HepG2 (cell line): ENCODE data around the gene TMEM116. TPM values are rescaled to one million over a fixed set of nuclear protein-coding genes. Genes with fewer than 3 reads are reported as not detected.
A peak's percentile ranks its signal among the peaks of the same experiment; 100 is the strongest.

ENCODE experiments used
- ARHGAP35 ChIP-seq: sonication (generic); formaldehyde crosslinking; IDR thresholded peaks from 2 replicates; pipeline ENCODE4 v1.9.0; 2022; ENCODE audit warnings: mild to moderate bottlenecking, inconsistent platforms, moderate library complexity, missing genetic modification reagents, borderline replicate concordance
- FOXA3 ChIP-seq: IDR thresholded peaks from 2 replicates; pipeline ENCODE4 v1.6.1; 2016; ENCODE audit warnings: missing genetic modification reagents, missing compliant biosample characterization
- HIVEP1 ChIP-seq: sonication (generic); formaldehyde crosslinking; IDR thresholded peaks from 2 replicates; pipeline ENCODE4 v1.4.0; 2020; ENCODE audit warnings: mild to moderate bottlenecking, missing genetic modification reagents
- MED13 ChIP-seq: sonication (generic); formaldehyde crosslinking; IDR thresholded peaks from 2 replicates; pipeline ENCODE4 v1.5.0; 2020; ENCODE audit warnings: missing genetic modification reagents
- NCOR1 ChIP-seq: fragments of 200-600 bp; sonication (generic); IDR thresholded peaks from 2 replicates; pipeline ENCODE4 v1.7.0; 2017; ENCODE audit warnings: antibody characterized with exemption, low read length, borderline replicate concordance
- RBFOX2 ChIP-seq: fragments of 200-400 bp; formaldehyde crosslinking; IDR thresholded peaks from 2 replicates; pipeline ENCODE4 v1.6.1; 2017; ENCODE audit warnings: low read depth, mild to moderate bottlenecking, low read length
- ZFP1 ChIP-seq: IDR thresholded peaks from 2 replicates; pipeline ENCODE4 v1.6.1; 2016
- ZNF331 ChIP-seq: sonication (generic); formaldehyde crosslinking; IDR thresholded peaks from 2 replicates; pipeline ENCODE4 v1.4.0; 2020; ENCODE audit warnings: missing genetic modification reagents
- ZNF496 ChIP-seq: sonication (generic); formaldehyde crosslinking; IDR thresholded peaks from 2 replicates; pipeline ENCODE4 v1.8.1; 2023; ENCODE audit warnings: mild to moderate bottlenecking, moderate library complexity, missing genetic modification reagents; ENCODE audit not compliant: insufficient replicate concordance
- ZNF670 ChIP-seq: sonication (generic); formaldehyde crosslinking; IDR thresholded peaks from 2 replicates; pipeline ENCODE4 v1.8.0; 2022; ENCODE audit warnings: mild to moderate bottlenecking, missing genetic modification reagents, borderline replicate concordance
- ZSCAN20 ChIP-seq: sonication (generic); formaldehyde crosslinking; IDR thresholded peaks from 2 replicates; pipeline ENCODE4 v1.4.0; 2020; ENCODE audit warnings: missing genetic modification reagents, mild to moderate bottlenecking, borderline replicate concordance
- polyA plus RNA-seq, 8 experiments: library from polyadenylated mRNA; depleted of rRNA in 3 of 8; stranded (reverse) in 7 of 8; unstranded in 1 of 8; fragments of >200 nt; fragmentation: Illumina TruSeq in 4 of 8; extraction: Trizol in 4 of 8; gene quantifications; 2 replicates each; pipeline versions ENCODE4 v1.2.1 to v1.2.3, GENCODE V29; 2011 to 2016; ENCODE audit warnings: low read depth in 4 of 8, missing spikeins in 1 of 8, mixed read lengths in 1 of 8; ENCODE audit not compliant: insufficient read depth in 1 of 8
- total RNA-seq, 5 experiments: library from RNA; depleted of rRNA; stranded (reverse); fragments of >200 nt; fragmentation: Illumina TruSeq; extraction: Trizol; gene quantifications; 2 replicates each; pipeline ENCODE4 v1.2.3, GENCODE V29; 2016; ENCODE audit warnings: low read depth in 1 of 5
- TF ChIP-seq, protein P1 (sequence below), 2 experiments: sonication (generic) in 1 of 2; formaldehyde crosslinking in 1 of 2; IDR thresholded peaks; 2 replicates each; pipeline versions ENCODE4 v1.4.0 to v1.6.1; 2018 to 2020; ENCODE audit warnings: missing genetic modification reagents in 2 of 2, borderline replicate concordance in 1 of 2, low read depth in 1 of 2, mild to moderate bottlenecking in 1 of 2, missing biosample characterization in 1 of 2
- TF ChIP-seq, protein P2 (sequence below): IDR thresholded peaks from 2 replicates; pipeline ENCODE4 v1.6.1; 2016; ENCODE audit warnings: missing genetic modification reagents, missing compliant biosample characterization
- TF ChIP-seq, protein P3 (sequence below): sonication (generic); formaldehyde crosslinking; IDR thresholded peaks from 2 replicates; pipeline ENCODE4 v1.4.0; 2020; ENCODE audit warnings: mild to moderate bottlenecking, missing genetic modification reagents
- TF ChIP-seq, protein P4 (sequence below), 2 experiments: fragments of 450-650 bp in 1 of 2; sonication (generic) in 1 of 2; formaldehyde crosslinking in 1 of 2; IDR thresholded peaks; 2 replicates each; pipeline versions ENCODE4 v1.6.1 to v1.8.0; 2016 to 2022; ENCODE audit warnings: antibody characterized with exemption in 1 of 2, mild to moderate bottlenecking in 1 of 2, missing genetic modification reagents in 1 of 2

Gene TMEM116
- total and polyA plus RNA-seq, 2 of the 13 experiments (the other 11 are each of a cell fraction or from before 2014, with no cell fraction given) = 14.0 to 17.8 TPM

DNA sequence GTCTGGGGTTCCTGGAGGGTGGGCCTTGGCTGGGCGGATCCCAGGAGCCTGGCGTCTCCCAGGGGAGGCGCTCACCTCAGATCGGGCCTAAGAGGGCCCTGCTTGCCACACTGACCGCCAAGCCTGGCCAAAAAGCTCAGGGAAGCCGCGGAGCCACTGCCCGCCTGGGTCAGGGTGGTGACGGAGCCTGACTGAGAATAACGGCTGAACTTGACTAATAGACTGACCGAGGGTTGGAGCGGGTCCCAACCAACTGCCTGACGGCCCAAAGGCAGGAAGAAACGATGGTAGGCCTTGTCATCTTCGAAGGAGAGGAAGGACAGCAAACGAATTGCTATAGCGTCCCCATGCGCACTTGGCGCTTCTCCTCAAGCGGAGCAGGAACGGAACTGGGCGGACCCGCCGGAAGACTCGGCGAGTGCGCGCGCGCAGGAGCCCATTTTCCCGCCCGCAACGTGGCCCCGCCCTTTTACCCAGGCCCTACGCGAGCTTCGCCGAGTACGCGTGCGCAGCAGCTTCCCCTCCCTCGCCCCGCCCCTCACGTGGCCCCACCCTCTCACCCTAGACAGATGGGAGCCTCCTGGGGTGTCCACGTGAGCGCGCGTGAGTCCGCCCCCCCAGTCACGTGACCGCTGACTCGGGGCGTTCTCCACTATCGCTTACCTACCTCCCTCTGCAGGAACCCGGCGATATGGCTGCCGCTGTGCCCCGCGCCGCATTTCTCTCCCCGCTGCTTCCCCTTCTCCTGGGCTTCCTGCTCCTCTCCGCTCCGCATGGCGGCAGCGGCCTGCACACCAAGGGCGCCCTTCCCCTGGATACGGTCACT is at the start of gene TMEM116, which contains the start of gene ERP29 (continued):
- TF ChIP-seq, protein P1, sequence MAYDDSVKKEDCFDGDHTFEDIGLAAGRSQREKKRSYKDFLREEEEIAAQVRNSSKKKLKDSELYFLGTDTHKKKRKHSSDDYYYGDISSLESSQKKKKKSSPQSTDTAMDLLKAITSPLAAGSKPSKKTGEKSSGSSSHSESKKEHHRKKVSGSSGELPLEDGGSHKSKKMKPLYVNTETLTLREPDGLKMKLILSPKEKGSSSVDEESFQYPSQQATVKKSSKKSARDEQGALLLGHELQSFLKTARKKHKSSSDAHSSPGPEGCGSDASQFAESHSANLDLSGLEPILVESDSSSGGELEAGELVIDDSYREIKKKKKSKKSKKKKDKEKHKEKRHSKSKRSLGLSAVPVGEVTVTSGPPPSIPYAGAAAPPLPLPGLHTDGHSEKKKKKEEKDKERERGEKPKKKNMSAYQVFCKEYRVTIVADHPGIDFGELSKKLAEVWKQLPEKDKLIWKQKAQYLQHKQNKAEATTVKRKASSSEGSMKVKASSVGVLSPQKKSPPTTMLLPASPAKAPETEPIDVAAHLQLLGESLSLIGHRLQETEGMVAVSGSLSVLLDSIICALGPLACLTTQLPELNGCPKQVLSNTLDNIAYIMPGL (CRISPR knock-in tag; IDR thresholded peaks at IDR 0.05; ENCODE audit: borderline replicate concordance in 1 of 2, low read depth in 1 of 2) = peak; percentile 50 to 84; a peak in 3 of 4 replicates
- TF ChIP-seq, protein P2, sequence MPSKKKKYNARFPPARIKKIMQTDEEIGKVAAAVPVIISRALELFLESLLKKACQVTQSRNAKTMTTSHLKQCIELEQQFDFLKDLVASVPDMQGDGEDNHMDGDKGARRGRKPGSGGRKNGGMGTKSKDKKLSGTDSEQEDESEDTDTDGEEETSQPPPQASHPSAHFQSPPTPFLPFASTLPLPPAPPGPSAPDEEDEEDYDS (CRISPR knock-in tag) = peak; percentile 78; the same call in 1 of the 2 replicates
- TF ChIP-seq ZNF496 (CRISPR knock-in tag) (no peak), NCOR1 (0 out of 2 replicates have a peak, but pooled peaks have one; percentile 11), ZSCAN20 (no peak; the same call in 1 of the 2 replicates), HIVEP1 (CRISPR knock-in tag) (no peak), RBFOX2 (peak; percentile 92; the same call in 1 of the 2 replicates), ZNF331 (CRISPR knock-in tag) (peak; percentile 6), MED13 (no peak), FOXA3 (CRISPR knock-in tag) (no peak; the same call in 1 of the 2 replicates), ZNF670 (peak; percentile 82), ZFP1 (no peak), ARHGAP35 (CRISPR knock-in tag) (no peak; the same call in 1 of the 2 replicates)
- TF ChIP-seq, protein P3, sequence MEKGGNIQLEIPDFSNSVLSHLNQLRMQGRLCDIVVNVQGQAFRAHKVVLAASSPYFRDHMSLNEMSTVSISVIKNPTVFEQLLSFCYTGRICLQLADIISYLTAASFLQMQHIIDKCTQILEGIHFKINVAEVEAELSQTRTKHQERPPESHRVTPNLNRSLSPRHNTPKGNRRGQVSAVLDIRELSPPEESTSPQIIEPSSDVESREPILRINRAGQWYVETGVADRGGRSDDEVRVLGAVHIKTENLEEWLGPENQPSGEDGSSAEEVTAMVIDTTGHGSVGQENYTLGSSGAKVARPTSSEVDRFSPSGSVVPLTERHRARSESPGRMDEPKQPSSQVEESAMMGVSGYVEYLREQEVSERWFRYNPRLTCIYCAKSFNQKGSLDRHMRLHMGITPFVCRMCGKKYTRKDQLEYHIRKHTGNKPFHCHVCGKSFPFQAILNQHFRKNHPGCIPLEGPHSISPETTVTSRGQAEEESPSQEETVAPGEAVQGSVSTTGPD (CRISPR knock-in tag) = no peak
- TF ChIP-seq, protein P4, sequence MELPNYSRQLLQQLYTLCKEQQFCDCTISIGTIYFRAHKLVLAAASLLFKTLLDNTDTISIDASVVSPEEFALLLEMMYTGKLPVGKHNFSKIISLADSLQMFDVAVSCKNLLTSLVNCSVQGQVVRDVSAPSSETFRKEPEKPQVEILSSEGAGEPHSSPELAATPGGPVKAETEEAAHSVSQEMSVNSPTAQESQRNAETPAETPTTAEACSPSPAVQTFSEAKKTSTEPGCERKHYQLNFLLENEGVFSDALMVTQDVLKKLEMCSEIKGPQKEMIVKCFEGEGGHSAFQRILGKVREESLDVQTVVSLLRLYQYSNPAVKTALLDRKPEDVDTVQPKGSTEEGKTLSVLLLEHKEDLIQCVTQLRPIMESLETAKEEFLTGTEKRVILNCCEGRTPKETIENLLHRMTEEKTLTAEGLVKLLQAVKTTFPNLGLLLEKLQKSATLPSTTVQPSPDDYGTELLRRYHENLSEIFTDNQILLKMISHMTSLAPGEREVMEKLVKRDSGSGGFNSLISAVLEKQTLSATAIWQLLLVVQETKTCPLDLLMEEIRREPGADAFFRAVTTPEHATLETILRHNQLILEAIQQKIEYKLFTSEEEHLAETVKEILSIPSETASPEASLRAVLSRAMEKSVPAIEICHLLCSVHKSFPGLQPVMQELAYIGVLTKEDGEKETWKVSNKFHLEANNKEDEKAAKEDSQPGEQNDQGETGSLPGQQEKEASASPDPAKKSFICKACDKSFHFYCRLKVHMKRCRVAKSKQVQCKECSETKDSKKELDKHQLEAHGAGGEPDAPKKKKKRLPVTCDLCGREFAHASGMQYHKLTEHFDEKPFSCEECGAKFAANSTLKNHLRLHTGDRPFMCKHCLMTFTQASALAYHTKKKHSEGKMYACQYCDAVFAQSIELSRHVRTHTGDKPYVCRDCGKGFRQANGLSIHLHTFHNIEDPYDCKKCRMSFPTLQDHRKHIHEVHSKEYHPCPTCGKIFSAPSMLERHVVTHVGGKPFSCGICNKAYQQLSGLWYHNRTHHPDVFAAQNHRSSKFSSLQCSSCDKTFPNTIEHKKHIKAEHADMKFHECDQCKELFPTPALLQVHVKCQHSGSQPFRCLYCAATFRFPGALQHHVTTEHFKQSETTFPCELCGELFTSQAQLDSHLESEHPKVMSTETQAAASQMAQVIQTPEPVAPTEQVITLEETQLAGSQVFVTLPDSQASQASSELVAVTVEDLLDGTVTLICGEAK (IDR thresholded peaks at IDR 0.05) = no peak
- TF ChIP-seq, protein P4 (CRISPR knock-in tag; IDR thresholded peaks at IDR 0.05) = 0 out of 2 replicates have a peak, but pooled peaks have one; percentile 9
